ENCODE results near the gene LEPR.

The LEPR gene

DNA sequence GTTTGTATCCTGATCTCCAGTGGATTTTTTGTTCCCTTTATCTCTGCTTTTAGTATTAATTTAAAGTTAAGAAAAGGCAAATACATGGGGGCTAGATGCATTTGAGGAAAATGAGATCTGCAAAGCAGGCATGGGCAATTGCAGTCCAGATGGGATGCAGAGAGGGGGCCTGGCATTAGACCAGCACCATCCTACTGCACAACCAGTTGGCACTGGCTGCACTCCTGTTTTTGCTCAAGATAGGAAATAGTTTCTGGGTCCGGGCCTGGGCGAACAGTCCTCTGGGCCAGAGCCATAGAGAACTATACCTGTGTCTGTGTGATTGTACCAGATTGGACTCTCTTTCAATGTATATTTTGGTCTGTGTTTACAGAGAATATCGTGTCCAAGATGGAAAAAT is 34.0 kb upstream of the LEPR start:
- Histone ChIP-seq H3K36me3 (ENCODE audit: insufficient read depth, insufficient read length, low read length) (peaks cover 2% of the 10 kb centered on the region), H3K9ac (ENCODE audit: insufficient read length, low read depth) (no peak overlapping the region), H3K9me3 (ENCODE audit: insufficient read depth, low read length) (0 out of 2 replicates have a peak, but pooled peaks cover 12% of the 10 kb centered on the region), H3K4me1 (ENCODE audit: insufficient read depth, insufficient read length) (no peaks in the 10 kb centered on the region), H3K27me3 (ENCODE audit: insufficient read depth, insufficient read length) (no peaks in the 10 kb centered on the region), H3K4me3 (ENCODE audit: insufficient read length, low read depth) (no peak overlapping the region)
- no peak for DNase-seq (ENCODE audit: low read depth, low spot score)
- TF ChIP-seq ZNF274 (IDR thresholded peaks at IDR 0.05; ENCODE audit: low read depth, low read length) (no peak), YY1 (IDR thresholded peaks at IDR 0.05; ENCODE audit: insufficient read depth, insufficient read length) (no peak), SUZ12 (IDR thresholded peaks at IDR 0.05; ENCODE audit: extremely low read depth, insufficient read depth, insufficient read length) (no peak)

DNA sequence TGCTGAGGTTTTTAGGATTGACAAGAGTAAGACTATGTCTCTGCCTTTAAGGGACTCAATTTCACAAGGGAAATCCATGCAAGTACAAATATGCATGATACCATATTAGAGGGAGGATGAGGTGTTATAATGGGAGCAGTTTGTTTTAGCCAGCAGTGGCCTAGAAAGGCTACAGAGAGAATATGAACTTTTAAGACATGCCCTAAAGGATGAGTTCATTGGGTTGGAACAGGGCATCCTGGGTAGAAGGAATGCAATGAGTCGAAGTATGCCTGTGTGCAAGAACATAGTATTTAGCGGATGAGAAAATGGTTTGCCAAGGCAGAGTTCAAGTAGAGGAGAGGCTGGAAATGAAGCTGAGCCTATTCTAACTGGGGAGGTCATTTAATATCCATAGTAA is 32.6 kb upstream of the LEPR start:
- Histone ChIP-seq H3K4me1 (ENCODE audit: insufficient read depth, insufficient read length) (no peaks in the 10 kb centered on the region), H3K9me3 (ENCODE audit: insufficient read depth, low read length) (0 out of 2 replicates have a peak, but pooled peaks cover 12% of the 10 kb centered on the region), H3K4me3 (ENCODE audit: insufficient read length, low read depth) (no peak overlapping the region), H3K27me3 (ENCODE audit: insufficient read depth, insufficient read length) (no peaks in the 10 kb centered on the region), H3K9ac (ENCODE audit: insufficient read length, low read depth) (no peak overlapping the region), H3K36me3 (ENCODE audit: insufficient read depth, insufficient read length, low read length) (peaks cover 6% of the 10 kb centered on the region)
- no peak for TF ChIP-seq ZNF274 (IDR thresholded peaks at IDR 0.05; ENCODE audit: low read depth, low read length)
- no peak for TF ChIP-seq YY1 (IDR thresholded peaks at IDR 0.05; ENCODE audit: insufficient read depth, insufficient read length)
- no peak for TF ChIP-seq SUZ12 (IDR thresholded peaks at IDR 0.05; ENCODE audit: extremely low read depth, insufficient read depth, insufficient read length)
- DNase-seq (ENCODE audit: low read depth, low spot score): no peak

DNA sequence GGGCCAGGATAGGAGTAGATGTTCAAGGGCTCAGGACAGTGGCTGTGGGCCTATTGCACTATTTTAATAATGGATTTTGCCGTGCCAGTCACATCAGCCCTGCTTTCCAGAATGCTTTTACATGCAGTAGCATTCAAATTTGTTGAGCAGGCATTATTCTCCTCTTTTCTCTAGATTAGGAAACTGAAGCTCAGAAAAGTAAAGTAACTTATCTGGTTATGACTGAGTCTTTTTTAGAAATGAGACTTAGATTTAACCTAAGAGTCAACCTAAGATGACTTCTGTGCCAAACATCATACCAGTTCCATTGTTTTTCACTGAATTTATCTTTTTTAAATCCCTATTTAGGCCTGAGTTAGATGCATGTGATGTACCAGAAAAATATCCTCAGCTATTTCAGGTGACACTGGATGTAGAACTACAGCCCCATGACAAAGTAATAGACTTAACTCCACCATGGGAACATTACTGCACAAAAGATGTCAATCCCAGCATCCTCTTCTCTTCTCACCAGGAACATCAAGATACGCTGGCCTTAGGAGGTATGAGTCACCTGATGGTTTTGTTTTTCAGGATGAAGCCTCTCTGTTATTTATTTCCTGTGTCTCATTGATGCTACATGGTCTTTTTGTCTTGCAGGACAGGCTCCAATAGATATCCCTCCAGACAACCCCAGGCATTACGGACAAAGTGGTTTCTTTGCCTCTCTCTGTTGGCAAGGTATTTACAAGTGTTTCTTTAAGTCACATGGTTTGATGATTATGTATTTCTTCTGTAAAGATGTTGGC is 31.4 kb upstream of the LEPR start:
- Histone ChIP-seq H3K27me3 (ENCODE audit: insufficient read depth, insufficient read length) (no peaks in the 10 kb centered on the region), H3K4me1 (ENCODE audit: insufficient read depth, insufficient read length) (no peaks in the 10 kb centered on the region), H3K36me3 (ENCODE audit: insufficient read depth, insufficient read length, low read length) (peaks cover 6% of the 10 kb centered on the region), H3K4me3 (ENCODE audit: insufficient read length, low read depth) (no peak overlapping the region), H3K9ac (ENCODE audit: insufficient read length, low read depth) (no peak overlapping the region), H3K9me3 (ENCODE audit: insufficient read depth, low read length) (0 out of 2 replicates have a peak, but pooled peaks cover 9% of the 10 kb centered on the region)
- peak; percentile 70 for DNase-seq (ENCODE audit: low read depth, low spot score)
- TF ChIP-seq ZNF274 (IDR thresholded peaks at IDR 0.05; ENCODE audit: low read depth, low read length): no peak
- TF ChIP-seq YY1 (IDR thresholded peaks at IDR 0.05; ENCODE audit: insufficient read depth, insufficient read length): no peak
- no peak for TF ChIP-seq SUZ12 (IDR thresholded peaks at IDR 0.05; ENCODE audit: extremely low read depth, insufficient read depth, insufficient read length)

DNA sequence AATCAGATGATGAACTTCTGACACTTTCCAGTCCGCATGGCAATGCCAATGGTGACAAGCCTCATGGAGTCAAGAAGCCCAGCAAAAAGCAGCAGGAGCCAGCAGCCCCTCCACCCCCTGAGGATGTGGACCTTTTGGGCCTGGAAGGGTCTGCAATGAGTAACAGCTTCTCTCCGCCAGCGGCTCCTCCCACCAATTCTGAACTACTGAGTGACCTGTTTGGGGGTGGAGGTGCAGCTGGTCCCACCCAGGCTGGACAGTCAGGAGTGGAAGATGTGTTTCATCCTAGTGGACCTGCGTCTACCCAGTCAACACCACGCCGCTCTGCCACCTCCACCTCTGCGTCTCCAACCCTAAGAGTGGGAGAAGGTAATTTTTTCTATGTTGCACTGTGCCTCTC is 28.0 kb upstream of the LEPR start:
- DNase-seq (ENCODE audit: low read depth, low spot score): no peak
- Histone ChIP-seq H3K4me1 (ENCODE audit: insufficient read depth, insufficient read length) (no peaks in the 10 kb centered on the region), H3K4me3 (ENCODE audit: insufficient read length, low read depth) (no peak overlapping the region), H3K36me3 (ENCODE audit: insufficient read depth, insufficient read length, low read length) (peaks cover 8% of the 10 kb centered on the region), H3K9ac (ENCODE audit: insufficient read length, low read depth) (no peak overlapping the region), H3K27me3 (ENCODE audit: insufficient read depth, insufficient read length) (no peaks in the 10 kb centered on the region), H3K9me3 (ENCODE audit: insufficient read depth, low read length) (no peaks in the 10 kb centered on the region; the same call in 1 of the 2 replicates)
- no peak for TF ChIP-seq SUZ12 (IDR thresholded peaks at IDR 0.05; ENCODE audit: extremely low read depth, insufficient read depth, insufficient read length)
- TF ChIP-seq YY1 (IDR thresholded peaks at IDR 0.05; ENCODE audit: insufficient read depth, insufficient read length): no peak
- TF ChIP-seq ZNF274 (IDR thresholded peaks at IDR 0.05; ENCODE audit: low read depth, low read length): no peak

DNA sequence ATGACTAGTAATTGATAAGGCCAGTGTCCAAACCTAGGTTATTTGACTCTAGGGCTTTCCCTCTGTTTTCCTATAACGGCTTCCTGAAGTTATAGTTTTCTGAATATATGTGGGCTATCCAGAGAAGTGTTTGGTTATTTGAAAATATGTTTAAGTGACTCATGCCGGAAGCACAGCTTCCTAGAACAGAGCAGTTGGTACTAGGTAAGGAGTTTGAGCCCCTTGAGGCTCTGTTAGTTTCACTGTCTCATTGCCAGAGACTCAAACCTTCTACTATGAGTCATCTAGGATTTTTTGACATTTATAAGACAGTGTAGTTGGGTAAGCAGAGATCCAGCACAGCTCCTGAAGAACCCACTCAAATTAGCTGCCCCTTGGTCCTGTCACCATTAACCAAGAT is 27.1 kb upstream of the LEPR start:
- Histone ChIP-seq H3K9me3 (ENCODE audit: insufficient read depth, low read length) (no peaks in the 10 kb centered on the region; the same call in 1 of the 2 replicates), H3K36me3 (ENCODE audit: insufficient read depth, insufficient read length, low read length) (peaks cover 8% of the 10 kb centered on the region), H3K4me1 (ENCODE audit: insufficient read depth, insufficient read length) (no peaks in the 10 kb centered on the region), H3K9ac (ENCODE audit: insufficient read length, low read depth) (no peak overlapping the region), H3K27me3 (ENCODE audit: insufficient read depth, insufficient read length) (no peaks in the 10 kb centered on the region), H3K4me3 (ENCODE audit: insufficient read length, low read depth) (no peak overlapping the region)
- DNase-seq (ENCODE audit: low read depth, low spot score): no peak
- no peak for TF ChIP-seq YY1 (IDR thresholded peaks at IDR 0.05; ENCODE audit: insufficient read depth, insufficient read length)

DNA sequence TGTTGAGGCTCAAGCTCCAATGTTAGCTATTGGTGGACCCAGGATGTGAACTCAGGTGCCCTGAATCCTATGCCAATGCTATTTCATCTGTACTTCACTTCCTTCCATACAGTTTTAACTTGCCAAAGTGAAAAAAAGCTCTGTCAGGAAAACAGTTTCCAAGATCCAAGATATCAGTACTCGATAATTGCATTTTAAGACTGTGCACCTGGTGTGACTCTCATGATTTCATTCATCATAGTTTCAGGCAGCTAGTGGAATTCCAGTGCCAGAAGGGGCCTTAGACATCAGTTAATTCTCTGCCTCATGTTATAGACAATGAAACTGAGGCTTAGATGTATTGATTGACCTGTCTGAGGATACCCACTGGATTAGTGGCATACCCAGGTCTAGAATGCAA is 26.5 kb upstream of the LEPR start:
- no peak overlapping the region for H3K9ac ChIP-seq (ENCODE audit: insufficient read length, low read depth)
- H3K27me3 ChIP-seq (ENCODE audit: insufficient read depth, insufficient read length): no peaks in the 10 kb centered on the region
- no peaks in the 10 kb centered on the region for H3K4me1 ChIP-seq (ENCODE audit: insufficient read depth, insufficient read length)
- no peak for TF ChIP-seq ZNF274 (IDR thresholded peaks at IDR 0.05; ENCODE audit: low read depth, low read length)
- TF ChIP-seq SUZ12 (IDR thresholded peaks at IDR 0.05; ENCODE audit: extremely low read depth, insufficient read depth, insufficient read length): no peak
- TF ChIP-seq YY1 (IDR thresholded peaks at IDR 0.05; ENCODE audit: insufficient read depth, insufficient read length): no peak
- H3K36me3 ChIP-seq (ENCODE audit: insufficient read depth, insufficient read length, low read length): peaks cover 8% of the 10 kb centered on the region
- H3K4me3 ChIP-seq (ENCODE audit: insufficient read length, low read depth): no peak overlapping the region
- no peaks in the 10 kb centered on the region; the same call in 1 of the 2 replicates for H3K9me3 ChIP-seq (ENCODE audit: insufficient read depth, low read length)
- no peak for DNase-seq (ENCODE audit: low read depth, low spot score)

DNA sequence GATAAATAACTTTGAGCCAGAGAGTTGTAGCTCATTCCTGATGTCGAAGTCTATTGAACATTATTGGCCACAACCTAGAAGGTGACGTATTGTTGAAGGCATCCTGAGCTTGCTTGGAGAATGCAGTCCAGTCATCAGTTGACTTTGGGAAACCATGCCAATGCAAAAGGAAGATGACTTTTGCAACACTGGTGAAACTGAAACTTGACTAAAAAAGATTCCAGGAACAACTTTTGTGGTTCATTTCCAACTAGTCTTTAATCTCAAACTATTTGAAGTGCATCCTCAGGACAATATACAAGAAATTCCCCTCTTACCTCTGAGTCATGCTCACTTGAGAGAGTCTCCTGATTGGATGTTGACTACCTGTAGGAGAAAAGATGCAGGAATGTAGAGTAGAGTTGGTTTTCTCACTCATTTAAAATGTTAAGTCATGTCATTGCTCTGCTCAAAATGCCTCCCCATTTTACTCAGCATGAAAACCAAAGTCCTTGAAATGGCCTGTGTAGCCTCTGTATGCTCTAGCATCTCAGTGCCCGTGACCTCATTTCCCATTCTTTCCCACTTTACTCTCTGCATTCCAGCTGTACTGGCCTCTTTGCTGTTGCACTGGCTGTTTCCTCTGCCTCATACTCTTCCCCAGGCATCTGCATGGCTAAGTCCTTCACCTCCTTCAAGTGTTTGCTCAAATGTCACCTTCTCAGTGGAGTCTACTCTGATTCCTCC is 24.4 kb upstream of the LEPR start:
- no peak overlapping the region for H3K4me3 ChIP-seq (ENCODE audit: insufficient read length, low read depth)
- H3K9me3 ChIP-seq (ENCODE audit: insufficient read depth, low read length): no peaks in the 10 kb centered on the region; the same call in 1 of the 2 replicates
- DNase-seq (ENCODE audit: low read depth, low spot score): peak; percentile 62
- no peak overlapping the region for H3K9ac ChIP-seq (ENCODE audit: insufficient read length, low read depth)
- H3K27me3 ChIP-seq (ENCODE audit: insufficient read depth, insufficient read length): no peaks in the 10 kb centered on the region
- peaks cover 8% of the 10 kb centered on the region for H3K36me3 ChIP-seq (ENCODE audit: insufficient read depth, insufficient read length, low read length)
- TF ChIP-seq YY1 (IDR thresholded peaks at IDR 0.05; ENCODE audit: insufficient read depth, insufficient read length): no peak
- H3K4me1 ChIP-seq (ENCODE audit: insufficient read depth, insufficient read length): no peaks in the 10 kb centered on the region
